NB4 (cell line): ENCODE data around the gene CLVS2.

Source experiments
- CTCF ChIP-seq: IDR thresholded peaks from one replicate; pipeline ENCODE4 v1.5.1; 2012; ENCODE audit warnings: low read depth, low read length
- POLR2A ChIP-seq: IDR thresholded peaks from 2 replicates; pipeline ENCODE4 v1.6.1; 2011; ENCODE audit warnings: mild to moderate bottlenecking; ENCODE audit not compliant: insufficient read length; ENCODE audit errors: extremely low read depth

GRCh38 chr6:122977180-122977579 is 18.9 kb upstream of the CLVS2 start:
- no peak for TF ChIP-seq CTCF
- TF ChIP-seq POLR2A = no peak
